ENCODE measurements around the gene HDAC11.
A peak's percentile ranks its signal among the peaks of the same experiment; 100 is the strongest.
"Not testable (repeated sequence)": the region's sequence is repeated elsewhere in the genome, so short reads cannot be mapped to it uniquely, and the experiment has no call there.

HDAC11 gene

GRCh38 chr3:13495351-13495813 lies 15.3 kb downstream of the HDAC11 start:
- H3K4me3 ChIP-seq (ENCODE audit: low read length), result no peak overlapping the region
- TF ChIP-seq CTCF (IDR thresholded peaks at IDR 0.05; ENCODE audit: insufficient read depth, low read depth, low read length, missing control alignments), result no peak
- no peak for DNase-seq (ENCODE audit: low read depth)

GRCh38 chr3:13495921-13496723 lies 16.0 kb downstream of the HDAC11 start:
- DNase-seq (ENCODE audit: low read depth), result peak; percentile 80
- H3K4me3 ChIP-seq (ENCODE audit: low read length), result no peak overlapping the region
- TF ChIP-seq CTCF (IDR thresholded peaks at IDR 0.05; ENCODE audit: insufficient read depth, low read depth, low read length, missing control alignments), result peak; percentile 98

- TF ChIP-seq CTCF (IDR thresholded peaks at IDR 0.05; ENCODE audit: insufficient read depth, low read depth, low read length, missing control alignments), result no peak
- no peak for DNase-seq (ENCODE audit: low read depth)
- H3K4me3 ChIP-seq (ENCODE audit: low read length), result no peak overlapping the region
Measured at GRCh38 chr3:13496879-13497278, 16.8 kb downstream of the HDAC11 start.

- no peak for DNase-seq (ENCODE audit: low read depth)
- TF ChIP-seq CTCF (IDR thresholded peaks at IDR 0.05; ENCODE audit: insufficient read depth, low read depth, low read length, missing control alignments), result no peak
Measured at GRCh38 chr3:13497386-13497785, 17.3 kb downstream of the HDAC11 start.

GRCh38 chr3:13498354-13499060 lies 18.4 kb downstream of the HDAC11 start:
- no peak for TF ChIP-seq CTCF (IDR thresholded peaks at IDR 0.05; ENCODE audit: insufficient read depth, low read depth, low read length, missing control alignments)
- DNase-seq (ENCODE audit: low read depth), result no peak

More at GRCh38 chr3:13497386-13497785, 17.3 kb downstream of the HDAC11 start:
- H3K4me3 ChIP-seq (ENCODE audit: low read length), result no peak overlapping the region

GRCh38 chr3:13499246-13499645 lies 19.1 kb downstream of the HDAC11 start:
- DNase-seq (ENCODE audit: low read depth); H3K4me3 ChIP-seq (ENCODE audit: low read length): not testable (repeated sequence)

More at GRCh38 chr3:13498354-13499060, 18.4 kb downstream of the HDAC11 start:
- no peak overlapping the region for H3K4me3 ChIP-seq (ENCODE audit: low read length)

- DNase-seq (ENCODE audit: low read depth), result no peak
- TF ChIP-seq CTCF (IDR thresholded peaks at IDR 0.05; ENCODE audit: insufficient read depth, low read depth, low read length, missing control alignments), result peak; percentile 22
- no peak overlapping the region for H3K4me3 ChIP-seq (ENCODE audit: low read length)
Measured at GRCh38 chr3:13500133-13500885, 20.2 kb downstream of the HDAC11 start.

All from epithelial cell of esophagus (primary cell).